Large intestine (tissue), 3 donors: ENCODE results near the gene TMEM187. TPM values are rescaled to one million over a fixed set of nuclear protein-coding genes. Genes with fewer than 3 reads are reported as not detected.

ENCODE experiments used
- DNase-seq, 2 donors: peaks; one replicate each; pipeline versions ENCODE4 v3.0.0 to v3.0.0-alpha.2; 2013
- H3K27ac ChIP-seq: one replicate; pipeline ENCODE4 v1.5.1; 2013; ENCODE audit warnings: low read length
- H3K27me3 ChIP-seq: 2 replicates; pipeline ENCODE4 v1.6.1; 2013; ENCODE audit warnings: low read length; ENCODE audit not compliant: control insufficient read depth, insufficient read depth
- H3K36me3 ChIP-seq: 2 replicates; pipeline ENCODE4 v1.6.1; 2013; ENCODE audit warnings: low read length; ENCODE audit not compliant: control insufficient read depth, insufficient read depth
- H3K4me1 ChIP-seq: one replicate; pipeline ENCODE4 v1.6.1; 2013; ENCODE audit warnings: low read length; ENCODE audit not compliant: control insufficient read depth, insufficient read depth
- H3K4me3 ChIP-seq: one replicate; pipeline ENCODE4 v1.5.1; 2013; ENCODE audit warnings: low read length
- H3K9me3 ChIP-seq: one replicate; pipeline ENCODE4 v1.6.1; 2013; ENCODE audit warnings: mild to moderate bottlenecking, low read depth, low read length, moderate library complexity; ENCODE audit not compliant: control insufficient read depth
- WGBS: methylation state at CpG from one replicate; pipeline ENCODE4 v1.1.5; 2013; ENCODE audit warnings: low lambda C conversion rate; ENCODE audit not compliant: insufficient coverage; 5-methylcytosine and 5-hydroxymethylcytosine counted together
- polyA plus RNA-seq: library from polyadenylated mRNA; unstranded; fragments of 120-200 nt; gene quantifications from one replicate; pipeline ENCODE4 v1.2.1, GENCODE V29; 2013

TMEM187 gene
- polyA plus RNA-seq, 1 donor, result 4.9 TPM

DNA sequence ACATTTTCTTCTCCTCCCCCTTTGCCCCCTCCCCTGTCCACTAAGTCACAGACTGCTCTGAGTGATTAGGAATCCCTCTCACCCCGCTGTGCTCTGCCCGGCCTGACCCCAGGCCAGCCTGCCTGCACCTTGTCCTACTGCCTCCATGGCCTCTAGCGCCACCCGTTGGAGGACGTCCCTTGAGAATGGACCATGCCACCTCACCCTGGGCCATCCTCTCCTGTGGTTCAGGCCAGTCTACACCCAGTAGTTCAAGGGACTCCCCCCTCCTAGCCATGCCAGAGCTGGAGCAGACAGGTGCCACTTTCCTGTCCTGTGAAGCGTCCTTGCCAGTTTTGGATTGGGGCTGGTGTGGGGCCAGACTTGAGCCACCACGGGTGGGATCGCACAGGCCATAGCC is 56.9 kb downstream of the TMEM187 start:
- Histone ChIP-seq H3K9me3 (no peaks in the 10 kb centered on the region), H3K36me3 (peaks cover 41% of the 10 kb centered on the region), H3K4me1 (peaks cover 13% of the 10 kb centered on the region), H3K4me3 (no peak overlapping the region), H3K27ac (no peak overlapping the region), H3K27me3 (no peaks in the 10 kb centered on the region)
- no peak for DNase-seq
- WGBS, result no CpG with 5 or more reads among the region's 8 CpGs

DNA sequence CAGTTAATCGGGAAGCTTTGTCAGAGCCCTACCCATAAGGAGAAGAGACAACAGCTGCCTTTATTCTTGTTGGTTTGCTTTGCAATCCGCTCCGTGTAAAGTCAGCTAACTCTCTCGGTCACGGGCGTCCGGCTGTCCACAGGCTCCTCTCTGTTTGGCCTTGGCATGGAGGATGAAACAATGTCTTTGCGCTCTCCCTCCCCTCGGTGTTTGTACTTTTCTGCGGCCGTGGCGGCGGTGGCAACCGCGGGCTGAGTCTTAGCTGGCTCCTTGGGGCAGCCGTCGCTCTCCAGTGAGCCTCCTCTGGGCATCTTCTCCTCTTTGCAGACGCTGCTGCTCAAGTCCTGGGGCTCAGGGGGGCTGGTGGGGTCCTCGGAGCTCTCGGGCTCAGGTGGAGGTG is 57.7 kb downstream of the TMEM187 start:
- Histone ChIP-seq H3K9me3 (no peaks in the 10 kb centered on the region), H3K36me3 (peaks cover 43% of the 10 kb centered on the region), H3K27me3 (no peaks in the 10 kb centered on the region), H3K4me3 (no peak overlapping the region), H3K27ac (no peak overlapping the region), H3K4me1 (peaks cover 13% of the 10 kb centered on the region)
- DNase-seq, result no peak
- WGBS, result no CpG with 5 or more reads among the region's 20 CpGs

DNA sequence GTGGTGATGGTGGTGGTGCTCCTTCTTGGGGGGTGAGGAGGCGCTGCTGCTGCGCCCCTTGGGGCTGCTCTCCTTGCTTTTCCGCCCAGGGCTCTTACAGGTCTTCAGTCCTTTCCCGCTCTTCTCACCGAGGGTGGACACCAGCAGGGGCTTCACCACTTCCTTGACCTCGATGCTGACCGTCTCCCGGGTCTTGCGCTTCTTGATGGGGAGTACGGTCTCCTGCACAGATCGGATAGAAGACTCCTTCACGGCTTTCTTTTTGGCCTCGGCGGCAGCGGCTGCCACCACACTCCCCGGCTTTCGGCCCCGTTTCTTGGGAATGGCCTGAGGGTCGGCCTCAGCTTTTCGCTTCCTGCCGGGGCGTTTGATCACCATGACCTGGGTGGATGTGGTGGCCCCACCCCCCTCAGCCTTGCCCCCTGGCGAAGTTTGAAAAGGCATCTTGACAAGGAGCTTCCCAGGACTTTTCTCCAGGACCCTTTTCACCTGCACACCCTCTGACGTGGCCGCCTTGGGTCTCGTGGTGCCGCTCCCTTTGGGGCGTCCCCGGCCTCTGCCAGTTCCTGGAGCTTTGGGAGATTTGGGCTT is 58.3 kb downstream of the TMEM187 start:
- Histone ChIP-seq H3K27me3 (no peaks in the 10 kb centered on the region), H3K36me3 (peaks cover 43% of the 10 kb centered on the region), H3K27ac (no peak overlapping the region), H3K4me3 (no peak overlapping the region), H3K9me3 (no peaks in the 10 kb centered on the region), H3K4me1 (peaks cover 13% of the 10 kb centered on the region)
- DNase-seq, result no peak
- no CpG with 5 or more reads among the region's 29 CpGs for WGBS

DNA sequence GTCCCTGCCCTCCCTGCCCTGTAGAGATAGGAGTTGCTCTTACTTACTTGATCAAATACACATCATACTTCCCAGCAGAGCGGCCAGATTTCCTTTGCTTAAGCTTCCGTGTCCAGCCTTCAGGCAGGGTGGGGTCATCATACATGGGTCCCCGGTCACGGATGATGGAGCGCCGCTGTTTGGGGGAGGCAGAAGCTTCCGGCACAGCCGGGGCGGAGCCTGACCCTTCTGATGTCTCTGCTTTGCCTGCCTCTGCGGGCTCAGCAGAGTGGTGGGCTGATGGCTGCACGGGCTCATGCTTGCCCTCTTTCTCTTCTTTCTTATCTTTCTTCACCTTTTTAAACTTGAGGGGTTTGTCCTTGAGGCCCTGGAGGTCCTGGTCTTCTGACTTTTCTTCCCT is 59.6 kb downstream of the TMEM187 start:
- no CpG with 5 or more reads among the region's 11 CpGs for WGBS
- H3K36me3 ChIP-seq, result peaks cover 35% of the 10 kb centered on the region
- no peak for DNase-seq
- H3K4me3 ChIP-seq, result no peak overlapping the region
- no peaks in the 10 kb centered on the region for H3K9me3 ChIP-seq
- no peak overlapping the region for H3K27ac ChIP-seq
- H3K27me3 ChIP-seq, result no peaks in the 10 kb centered on the region
- peaks cover 13% of the 10 kb centered on the region for H3K4me1 ChIP-seq

DNA sequence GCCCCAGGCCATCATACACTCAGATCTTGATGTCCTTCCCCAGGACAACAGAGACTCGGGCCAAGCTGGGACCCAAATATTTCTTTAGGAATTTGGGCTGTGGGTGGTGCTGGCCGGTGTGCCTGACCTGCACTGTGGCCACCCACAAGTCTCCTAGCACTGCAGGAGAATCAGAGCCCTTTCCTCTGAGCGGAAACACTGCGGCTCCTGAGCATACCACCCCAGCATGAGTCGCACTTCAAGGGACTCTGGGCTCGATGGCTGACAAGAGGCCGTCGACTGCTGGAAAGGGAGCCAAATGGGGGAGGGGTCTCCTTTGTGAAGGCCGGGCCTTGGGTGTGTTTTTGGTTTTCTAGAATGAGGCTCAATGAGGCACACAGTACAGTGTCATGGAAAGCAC is 60.1 kb downstream of the TMEM187 start:
- Histone ChIP-seq H3K36me3 (peaks cover 34% of the 10 kb centered on the region), H3K27me3 (no peaks in the 10 kb centered on the region), H3K4me1 (peaks cover 13% of the 10 kb centered on the region), H3K4me3 (no peak overlapping the region), H3K9me3 (no peaks in the 10 kb centered on the region), H3K27ac (no peak overlapping the region)
- WGBS, result no CpG with 5 or more reads among the region's 9 CpGs
- no peak for DNase-seq

Other genes with a start within 250 kb of the TMEM187 start
- gene BCAP31, start 248.4 kb upstream of the TMEM187 start, polyA plus RNA-seq, result 198 TPM
- 13.4 TPM for gene ABCD1, start 247.9 kb upstream of the TMEM187 start, polyA plus RNA-seq
- 5.0 TPM for gene PLXNB3, start 208.5 kb upstream of the TMEM187 start, polyA plus RNA-seq
- 1.8 TPM for gene SRPK3, start 191.7 kb upstream of the TMEM187 start, polyA plus RNA-seq
- gene IDH3G, start 178.4 kb upstream of the TMEM187 start, polyA plus RNA-seq, result 58.7 TPM
- gene SSR4, start 178.1 kb upstream of the TMEM187 start, polyA plus RNA-seq, result 240 TPM
- 10.5 TPM for gene PDZD4, start 142.2 kb upstream of the TMEM187 start, polyA plus RNA-seq
- 22.5 TPM for gene L1CAM, start 86.6 kb upstream of the TMEM187 start, polyA plus RNA-seq
- gene AVPR2, start 68.1 kb upstream of the TMEM187 start, polyA plus RNA-seq, result 0.28 TPM
- 33.2 TPM for gene ARHGAP4, start 46.5 kb upstream of the TMEM187 start, polyA plus RNA-seq
- 73.6 TPM for gene NAA10, start 37.7 kb upstream of the TMEM187 start, polyA plus RNA-seq
- 85.8 TPM for gene RENBP, start 28.1 kb upstream of the TMEM187 start, polyA plus RNA-seq
- 33.3 TPM for gene HCFC1, start 936 bp upstream of the TMEM187 start, polyA plus RNA-seq
- 53.8 TPM for gene IRAK1, start 47.1 kb downstream of the TMEM187 start, polyA plus RNA-seq
- gene MECP2, start 125.0 kb downstream of the TMEM187 start, polyA plus RNA-seq, result 19.4 TPM
- gene OPN1LW, start 171.5 kb downstream of the TMEM187 start, polyA plus RNA-seq, result not detected
- gene OPN1MW, start 209.8 kb downstream of the TMEM187 start, polyA plus RNA-seq, result not detected
- not detected for gene OPN1MW2, start 247.0 kb downstream of the TMEM187 start, polyA plus RNA-seq